ENCODE data around the gene COL1A1. TPM values are rescaled to one million over a fixed set of nuclear protein-coding genes. Genes with fewer than 3 reads are reported as not detected.
A peak's percentile ranks its signal among the peaks of the same experiment; 100 is the strongest.

The COL1A1 gene
- total and polyA plus RNA-seq, 3 donors from 2014 or later = 32.5 to 557 (median 35.1) TPM

DNA sequence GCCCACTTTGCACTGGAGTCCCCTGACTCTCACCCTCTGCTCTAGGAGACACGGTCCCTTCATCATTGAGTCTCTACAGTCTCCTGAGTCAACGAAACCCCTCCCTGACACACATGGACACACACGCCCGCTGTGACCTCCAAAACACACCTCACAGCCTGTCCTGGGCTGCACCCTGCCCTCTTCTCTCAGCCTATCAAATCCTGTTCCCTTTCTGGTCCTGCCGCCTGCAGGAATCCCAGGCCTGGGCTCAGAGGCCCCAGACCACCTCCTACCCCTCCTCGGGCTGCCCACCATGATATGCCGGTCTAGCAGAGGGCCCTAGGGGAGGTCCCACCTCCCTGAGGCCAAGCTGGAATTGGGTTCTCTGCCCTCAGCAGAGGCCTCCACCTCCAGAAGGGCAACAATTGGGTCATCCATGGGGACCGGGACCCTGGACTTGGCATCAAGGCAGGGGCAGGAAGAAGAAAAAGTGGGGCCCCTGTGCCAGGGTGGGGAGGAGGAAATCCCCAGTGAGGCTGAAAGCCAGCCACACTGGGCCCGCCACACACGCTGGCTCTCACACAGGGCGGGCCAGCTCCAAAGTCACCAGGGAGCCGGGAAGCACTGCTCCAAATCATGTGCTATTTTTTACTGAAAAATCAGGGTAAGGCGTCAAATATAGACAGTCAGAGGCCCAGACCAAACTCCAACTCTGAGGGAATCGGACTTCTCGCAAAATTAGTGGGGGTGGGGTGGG, 54.3 kb downstream of the COL1A1 start:
- TF ChIP-seq, protein P1, sequence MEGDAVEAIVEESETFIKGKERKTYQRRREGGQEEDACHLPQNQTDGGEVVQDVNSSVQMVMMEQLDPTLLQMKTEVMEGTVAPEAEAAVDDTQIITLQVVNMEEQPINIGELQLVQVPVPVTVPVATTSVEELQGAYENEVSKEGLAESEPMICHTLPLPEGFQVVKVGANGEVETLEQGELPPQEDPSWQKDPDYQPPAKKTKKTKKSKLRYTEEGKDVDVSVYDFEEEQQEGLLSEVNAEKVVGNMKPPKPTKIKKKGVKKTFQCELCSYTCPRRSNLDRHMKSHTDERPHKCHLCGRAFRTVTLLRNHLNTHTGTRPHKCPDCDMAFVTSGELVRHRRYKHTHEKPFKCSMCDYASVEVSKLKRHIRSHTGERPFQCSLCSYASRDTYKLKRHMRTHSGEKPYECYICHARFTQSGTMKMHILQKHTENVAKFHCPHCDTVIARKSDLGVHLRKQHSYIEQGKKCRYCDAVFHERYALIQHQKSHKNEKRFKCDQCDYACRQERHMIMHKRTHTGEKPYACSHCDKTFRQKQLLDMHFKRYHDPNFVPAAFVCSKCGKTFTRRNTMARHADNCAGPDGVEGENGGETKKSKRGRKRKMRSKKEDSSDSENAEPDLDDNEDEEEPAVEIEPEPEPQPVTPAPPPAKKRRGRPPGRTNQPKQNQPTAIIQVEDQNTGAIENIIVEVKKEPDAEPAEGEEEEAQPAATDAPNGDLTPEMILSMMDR (IDR thresholded peaks at IDR 0.05) = no peak
- TF ChIP-seq POLR2A (IDR thresholded peaks at IDR 0.05) = no peak
- Histone ChIP-seq H3K4me1 (peaks cover 43% of the 10 kb centered on the region), H3K27ac (peak overlapping the region; percentile 79 to 84), H3K36me3 (ENCODE audit: low read depth, missing control alignments) (no peaks in the 10 kb centered on the region), H3K27me3 (no peaks in the 10 kb centered on the region), H3K9me3 (no peaks in the 10 kb centered on the region), H3K4me3 (peak overlapping the region in 1 of 2 donors; percentile 91)
- DNase-seq = peak; percentile 60
- 32 to 52% methylated on average over 14 to 15 of the region's 15 CpGs for WGBS, 2 donors
- intact Hi-C loops (cut with DNase I; ENCODE audit: low total_unique reads) = no loop called here

DNA sequence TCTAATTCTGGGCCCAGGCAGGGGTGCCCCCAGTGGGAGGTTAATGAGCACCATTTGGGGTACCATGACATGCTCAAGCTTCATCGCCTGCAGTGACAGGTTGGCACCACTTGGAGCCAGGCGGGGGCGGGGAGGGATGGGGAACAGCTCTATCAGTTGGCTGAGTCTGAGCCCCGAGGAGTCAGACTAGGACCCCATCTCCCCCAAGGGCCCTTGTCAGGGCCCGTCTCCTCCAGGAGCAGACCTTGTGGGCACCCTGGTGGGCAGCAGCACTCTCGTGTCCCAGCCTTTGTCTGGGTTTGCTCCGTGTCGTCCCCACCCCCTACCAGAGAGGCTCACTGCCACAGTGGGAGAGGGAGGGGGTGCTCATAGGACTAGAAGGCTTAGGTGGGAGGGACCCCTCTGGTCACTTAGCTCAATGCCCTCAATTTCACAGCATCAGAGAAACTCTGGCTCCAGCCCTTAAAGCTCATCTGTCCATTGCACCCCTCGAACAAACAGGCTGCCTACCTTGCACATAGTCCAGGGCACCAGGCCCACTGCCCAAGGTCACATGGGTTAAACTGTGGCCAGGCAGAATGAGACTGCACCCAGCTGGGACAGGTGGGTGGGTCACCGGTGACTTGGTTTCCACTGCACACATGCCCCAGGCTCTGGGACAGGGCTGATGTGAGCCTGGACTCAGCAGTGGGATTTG, 55.1 kb downstream of the COL1A1 start:
- TF ChIP-seq, protein P1 (IDR thresholded peaks at IDR 0.05) = no peak
- TF ChIP-seq POLR2A (IDR thresholded peaks at IDR 0.05) = no peak
- Histone ChIP-seq H3K27me3 (no peaks in the 10 kb centered on the region), H3K4me3 (no peak overlapping the region), H3K4me1 (peaks cover 36% of the 10 kb centered on the region), H3K9me3 (no peaks in the 10 kb centered on the region), H3K36me3 (ENCODE audit: low read depth, missing control alignments) (no peaks in the 10 kb centered on the region), H3K27ac (peak overlapping the region; percentile 79 to 84)
- 55 to 80% methylated on average over 3 to 10 of the region's 10 CpGs for WGBS, 2 donors
- intact Hi-C loops (cut with DNase I; ENCODE audit: low total_unique reads) = no loop called here
- no peak for DNase-seq

DNA sequence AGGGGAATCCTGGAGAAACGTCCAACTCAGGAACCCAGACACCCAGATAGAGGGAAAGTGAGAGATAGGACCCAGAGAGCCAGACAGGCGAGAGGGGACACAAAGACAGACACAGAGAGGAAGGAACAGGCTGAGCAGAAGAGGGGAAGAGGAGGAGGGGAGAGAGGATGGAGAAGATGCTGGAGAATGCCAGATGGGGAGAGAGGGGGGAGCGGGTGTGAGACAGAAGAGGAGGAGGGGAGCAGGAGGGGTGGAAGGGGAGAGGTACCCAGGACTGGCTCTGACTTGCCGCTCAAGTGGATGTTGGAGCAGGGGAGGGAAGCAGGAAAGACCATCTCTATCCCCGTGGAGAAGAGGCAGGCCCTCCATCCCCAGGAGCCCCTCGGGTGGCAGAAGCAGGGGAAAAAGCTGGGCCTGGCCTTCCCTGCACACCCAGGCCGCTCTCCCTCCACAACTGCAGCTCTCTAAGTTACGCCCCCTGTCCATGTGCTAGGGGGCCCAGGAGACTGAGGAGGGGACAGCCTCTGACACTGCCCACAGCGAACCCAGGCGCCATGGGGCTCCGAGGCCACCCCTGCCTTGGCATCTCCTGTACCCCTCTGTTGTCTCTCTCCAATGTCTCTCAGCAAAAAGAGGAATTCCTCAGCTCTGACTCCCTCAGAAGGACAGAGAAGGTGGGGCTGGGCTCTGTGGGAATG, 55.8 kb downstream of the COL1A1 start:
- Histone ChIP-seq H3K27me3 (no peaks in the 10 kb centered on the region), H3K27ac (peak overlapping the region; percentile 6 to 7), H3K4me3 (no peak overlapping the region), H3K36me3 (ENCODE audit: low read depth, missing control alignments) (no peaks in the 10 kb centered on the region), H3K4me1 (peaks cover 36% of the 10 kb centered on the region), H3K9me3 (no peaks in the 10 kb centered on the region)
- 67 to 79% methylated on average over 11 of the region's 11 CpGs for WGBS, 2 donors
- DNase-seq = no peak
- intact Hi-C loops (cut with DNase I; ENCODE audit: low total_unique reads) = no loop called here
- TF ChIP-seq, protein P1 (IDR thresholded peaks at IDR 0.05) = no peak
- no peak for TF ChIP-seq POLR2A (IDR thresholded peaks at IDR 0.05)

DNA sequence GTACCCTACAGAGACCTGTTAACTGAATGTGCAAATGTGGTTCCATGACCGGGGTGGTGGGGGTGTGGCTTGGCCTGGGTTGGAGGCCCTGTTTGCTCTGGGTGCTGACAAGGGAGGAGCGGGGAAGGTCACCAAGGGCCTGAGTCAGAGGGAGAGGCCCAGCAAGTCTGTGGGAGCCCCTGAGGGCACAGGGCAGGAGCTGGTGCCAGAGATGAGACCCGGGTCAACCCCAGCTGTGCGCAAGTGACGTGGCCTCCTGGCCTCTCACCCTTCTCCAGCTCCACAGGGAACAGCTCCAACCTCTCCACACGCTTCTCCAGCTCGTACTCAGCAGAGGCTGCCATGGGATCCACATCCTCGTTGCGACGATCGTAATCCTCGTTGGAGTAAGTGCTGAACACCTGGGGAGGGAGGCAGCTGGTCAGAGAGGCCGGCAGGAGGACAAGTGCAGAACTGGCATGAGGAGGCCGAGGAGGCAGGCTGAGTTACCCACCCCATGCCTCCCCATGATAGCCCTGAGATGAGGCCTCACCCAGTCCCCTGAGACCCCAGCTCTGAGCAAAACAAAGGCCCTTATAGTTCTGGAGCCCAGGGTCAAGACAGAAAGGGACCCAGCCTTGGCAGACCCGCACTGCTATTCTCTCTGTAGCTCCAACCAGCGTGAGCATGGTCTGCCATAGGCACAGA, 56.4 kb downstream of the COL1A1 start:
- no peak overlapping the region for H3K4me3 ChIP-seq
- H3K9me3 ChIP-seq = no peaks in the 10 kb centered on the region
- no peaks in the 10 kb centered on the region for H3K36me3 ChIP-seq (ENCODE audit: low read depth, missing control alignments)
- peak overlapping the region; percentile 6 to 7 for H3K27ac ChIP-seq
- H3K27me3 ChIP-seq = no peaks in the 10 kb centered on the region
- DNase-seq = no peak
- 75% methylated on average over 16 of the region's 16 CpGs for WGBS, 2 donors
- TF ChIP-seq POLR2A (IDR thresholded peaks at IDR 0.05) = no peak
- TF ChIP-seq, protein P1 (IDR thresholded peaks at IDR 0.05) = no peak
- intact Hi-C loops (cut with DNase I; ENCODE audit: low total_unique reads) = no loop called here
- peaks cover 36% of the 10 kb centered on the region for H3K4me1 ChIP-seq

All from testis (tissue), 3 donors.